ENCODE results near the gene FAF1.

GRCh38 chr1:50973875-50974617 is 14.0 kb upstream of the FAF1 start:
- TF ChIP-seq CTCF (IDR thresholded peaks at IDR 0.05) (no peak), POLR2A (IDR thresholded peaks at IDR 0.05) (no peak), POLR2AphosphoS5 (IDR thresholded peaks at IDR 0.05) (no peak), EP300 (IDR thresholded peaks at IDR 0.05) (no peak)
